Progenitor cell of endocrine pancreas (in vitro differentiated cells): ENCODE measurements around the gene PEAR1. TPM values are rescaled to one million over a fixed set of nuclear protein-coding genes. Genes with fewer than 3 reads are reported as not detected.

ENCODE experiments used
- DNase-seq: peaks from one replicate; pipeline ENCODE4 v3.0.0; 2021; ENCODE audit warnings: low spot score; ENCODE audit not compliant: unreplicated experiment
- H3K27ac Mint-ChIP-seq: 2 replicates; pipeline ENCODE4 v1.8.0; 2021; ENCODE audit warnings: mild to moderate bottlenecking, moderate library complexity, mixed read lengths
- H3K27me3 Mint-ChIP-seq: 2 replicates; pipeline ENCODE4 v1.8.0; 2021; ENCODE audit warnings: mixed read lengths
- H3K36me3 Mint-ChIP-seq: 2 replicates; pipeline ENCODE4 v1.8.0; 2022; ENCODE audit warnings: mixed read lengths; ENCODE audit not compliant: insufficient read depth
- H3K4me1 Mint-ChIP-seq: 2 replicates; pipeline ENCODE4 v1.8.0; 2021; ENCODE audit warnings: low read depth, mixed read lengths
- H3K4me3 Mint-ChIP-seq: 2 replicates; pipeline ENCODE4 v1.8.0; 2021; ENCODE audit warnings: low read depth, mild to moderate bottlenecking, moderate library complexity, mixed read lengths
- H3K9me3 Mint-ChIP-seq: 2 replicates; pipeline ENCODE4 v1.8.0; 2021; ENCODE audit warnings: low read depth, mixed read lengths
- CTCF ChIP-seq: fragments of 200-600 bp; sonication (generic); IDR thresholded peaks from one replicate; pipeline ENCODE4 v1.5.0; 2021; ENCODE audit warnings: antibody characterized with exemption, mild to moderate bottlenecking; ENCODE audit not compliant: unreplicated experiment
- total RNA-seq: library from RNA; stranded (reverse); gene quantifications from 2 replicates; pipeline ENCODE4 v1.2.1, GENCODE V29; 2021

The PEAR1 gene
- total RNA-seq, 1 donor from 2014 or later = not detected

GRCh38 chr1:156912310-156912709 lies 18.8 kb downstream of the PEAR1 start:
- Mint-ChIP-seq H3K27ac (no peak overlapping the region), H3K36me3 (no peaks in the 10 kb centered on the region), H3K9me3 (no peaks in the 10 kb centered on the region), H3K4me1 (peaks cover 4% of the 10 kb centered on the region), H3K27me3 (peaks cover 63% of the 10 kb centered on the region), H3K4me3 (no peak overlapping the region)
- DNase-seq = no peak
- TF ChIP-seq CTCF = no peak

GRCh38 chr1:156912861-156913808 lies 19.6 kb downstream of the PEAR1 start:
- no peak for DNase-seq
- H3K27me3 Mint-ChIP-seq = peaks cover 65% of the 10 kb centered on the region
- no peaks in the 10 kb centered on the region for H3K9me3 Mint-ChIP-seq
- peaks cover 4% of the 10 kb centered on the region for H3K4me1 Mint-ChIP-seq
- no peaks in the 10 kb centered on the region for H3K36me3 Mint-ChIP-seq
- TF ChIP-seq CTCF = peak; percentile 28
- no peak overlapping the region for H3K4me3 Mint-ChIP-seq
- H3K27ac Mint-ChIP-seq = no peak overlapping the region

- TF ChIP-seq CTCF = no peak
- DNase-seq = no peak
- Mint-ChIP-seq H3K27ac (no peak overlapping the region), H3K9me3 (peaks cover 3% of the 10 kb centered on the region), H3K27me3 (peaks cover 69% of the 10 kb centered on the region), H3K4me1 (peaks cover 4% of the 10 kb centered on the region), H3K36me3 (no peaks in the 10 kb centered on the region), H3K4me3 (no peak overlapping the region)
Measured at GRCh38 chr1:156913809-156914387, 20.4 kb downstream of the PEAR1 start.

GRCh38 chr1:156914440-156914856 lies 20.9 kb downstream of the PEAR1 start:
- Mint-ChIP-seq H3K4me1 (peaks cover 4% of the 10 kb centered on the region), H3K9me3 (peaks cover 3% of the 10 kb centered on the region), H3K27me3 (peaks cover 71% of the 10 kb centered on the region), H3K36me3 (no peaks in the 10 kb centered on the region), H3K27ac (no peak overlapping the region), H3K4me3 (no peak overlapping the region)
- DNase-seq = no peak
- TF ChIP-seq CTCF = no peak

GRCh38 chr1:156920233-156921052 lies 26.9 kb downstream of the PEAR1 start, which contains the start of gene LRRC71:
Gene LRRC71, plus strand, starts transcription at chr1:156920632. Its CDS starts 172 bp downstream, at chr1:156920804.
- peaks cover 3% of the 10 kb centered on the region for H3K4me1 Mint-ChIP-seq
- H3K4me3 Mint-ChIP-seq = peak within 1 kb of the TSS; percentile 32
- DNase-seq = peak; percentile 83
- peaks cover 89% of the 10 kb centered on the region for H3K27me3 Mint-ChIP-seq
- no peaks in the 10 kb centered on the region for H3K36me3 Mint-ChIP-seq
- peak; percentile 94 for TF ChIP-seq CTCF
- H3K9me3 Mint-ChIP-seq = peaks cover 3% of the 10 kb centered on the region
- no peak within 1 kb of the TSS for H3K27ac Mint-ChIP-seq
